ENCODE data around the gene IER2. TPM values are rescaled to one million over a fixed set of nuclear protein-coding genes. Genes with fewer than 3 reads are reported as not detected.

Gene IER2
- total and polyA plus RNA-seq, 3 donors from 2014 or later: 18.1 to 29.4 (median 23.3) TPM

DNA sequence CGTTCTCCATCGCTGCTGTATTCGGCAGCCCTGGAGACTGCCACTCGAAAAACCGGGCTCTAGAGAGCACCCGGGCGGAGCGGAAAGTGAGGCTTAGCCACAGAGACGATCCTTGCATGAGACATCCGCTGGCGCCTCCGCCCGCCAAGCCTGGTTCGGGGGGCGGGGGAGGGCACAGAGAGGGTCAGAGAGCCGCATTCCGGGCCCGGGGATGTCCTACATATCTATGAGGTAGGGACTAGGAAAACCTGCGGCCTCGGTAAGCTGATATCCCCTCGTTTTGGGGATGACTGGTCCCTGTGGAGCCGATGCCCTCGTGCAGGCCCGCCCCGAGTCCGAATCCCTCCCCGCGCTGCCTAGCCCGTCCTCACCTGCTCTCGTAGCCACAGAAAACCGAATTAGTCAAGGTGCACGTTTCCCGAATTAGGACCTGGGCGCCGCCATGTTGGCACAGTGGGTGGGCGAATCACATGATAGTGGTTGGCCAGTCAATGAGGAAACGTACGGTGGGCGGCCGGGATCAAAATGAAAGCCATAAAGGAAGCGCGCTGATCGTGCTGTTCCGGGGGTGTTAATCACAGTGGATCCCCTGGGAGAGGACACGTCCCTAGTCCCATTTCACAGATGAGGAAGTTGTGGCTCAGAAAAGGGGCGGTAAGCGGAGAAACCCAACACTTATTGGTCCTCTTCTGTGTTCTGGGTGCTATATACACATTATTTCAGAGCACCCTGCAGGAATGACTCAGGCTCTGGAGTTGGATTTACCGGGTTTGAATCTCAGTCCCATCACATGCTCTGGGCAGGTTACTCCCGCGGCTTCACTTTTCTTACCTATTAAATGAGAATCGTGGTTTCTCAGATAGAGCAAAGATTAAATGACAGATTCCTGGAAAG lies 33.7 kb upstream of the IER2 start, which contains the start of gene TRMT1:
Gene TRMT1 (minus strand): TSS at position 459 of the 894 bp plus-strand sequence. CDS start 341 bp downstream, at position 118.
- peaks cover 26% of the 10 kb centered on the region for H3K4me1 ChIP-seq
- H3K36me3 ChIP-seq (ENCODE audit: low read depth, missing control alignments): no peaks in the 10 kb centered on the region
- peak within 1 kb of the TSS; percentile 1 to 55 for H3K27ac ChIP-seq
- H3K4me3 ChIP-seq: peak within 1 kb of the TSS; percentile 71 to 98
- no peak for TF ChIP-seq CTCF (IDR thresholded peaks at IDR 0.05)
- no peak for TF ChIP-seq POLR2A (IDR thresholded peaks at IDR 0.05)
- WGBS, 2 donors: 0% methylated on average over 31 to 51 of the region's 51 CpGs
- peak; percentile 97 for DNase-seq
- intact Hi-C loops (cut with DNase I; ENCODE audit: low total_unique reads): loop anchor here (5.0 kb wide), 1 partner anchor 36 kb away; the partner anchor contains the start of genes IER2 and STX10
- H3K27me3 ChIP-seq: no peaks in the 10 kb centered on the region
- H3K9me3 ChIP-seq: no peaks in the 10 kb centered on the region

DNA sequence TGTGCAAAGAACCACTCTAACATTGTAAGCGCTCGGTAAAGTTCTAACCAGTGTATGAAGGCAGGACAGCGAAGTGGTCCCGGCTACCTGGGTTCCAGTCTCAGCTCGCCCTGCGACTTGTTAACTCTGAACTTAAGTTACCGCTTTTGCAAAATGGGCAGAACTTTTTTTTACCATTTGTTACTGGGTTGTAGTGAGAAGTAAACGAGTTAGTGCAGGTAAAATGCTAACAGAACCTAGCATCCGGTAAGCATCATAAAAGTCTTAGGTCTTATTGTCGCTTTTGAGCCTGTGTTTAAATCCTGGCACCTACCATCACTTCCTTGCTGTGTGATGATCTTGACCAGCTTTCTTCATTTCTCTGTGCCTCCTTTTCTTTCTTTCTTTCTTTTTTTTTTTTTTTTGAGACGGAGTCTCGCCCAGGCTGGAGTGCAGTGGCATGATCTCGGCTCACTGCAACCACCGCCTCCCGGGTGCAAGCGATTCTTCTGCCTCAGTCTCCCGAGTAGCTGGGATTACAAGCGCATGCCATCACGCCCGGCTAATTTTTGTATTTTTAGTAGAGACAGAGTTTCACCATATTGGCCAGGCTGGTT lies 32.9 kb upstream of the IER2 start:
- Histone ChIP-seq H3K27me3 (no peaks in the 10 kb centered on the region), H3K9me3 (no peaks in the 10 kb centered on the region), H3K4me1 (peaks cover 26% of the 10 kb centered on the region), H3K4me3 (peak overlapping the region; percentile 34 to 98), H3K36me3 (ENCODE audit: low read depth, missing control alignments) (no peaks in the 10 kb centered on the region), H3K27ac (no peak overlapping the region)
- WGBS, 2 donors: 14 to 15% methylated on average over 20 of the region's 20 CpGs
- no peak for TF ChIP-seq POLR2A (IDR thresholded peaks at IDR 0.05)
- no peak for TF ChIP-seq CTCF (IDR thresholded peaks at IDR 0.05)
- intact Hi-C loops (cut with DNase I; ENCODE audit: low total_unique reads): loop anchor here (5.0 kb wide), 1 partner anchor 35 kb away; the partner anchor contains the start of genes IER2 and STX10
- no peak for DNase-seq

DNA sequence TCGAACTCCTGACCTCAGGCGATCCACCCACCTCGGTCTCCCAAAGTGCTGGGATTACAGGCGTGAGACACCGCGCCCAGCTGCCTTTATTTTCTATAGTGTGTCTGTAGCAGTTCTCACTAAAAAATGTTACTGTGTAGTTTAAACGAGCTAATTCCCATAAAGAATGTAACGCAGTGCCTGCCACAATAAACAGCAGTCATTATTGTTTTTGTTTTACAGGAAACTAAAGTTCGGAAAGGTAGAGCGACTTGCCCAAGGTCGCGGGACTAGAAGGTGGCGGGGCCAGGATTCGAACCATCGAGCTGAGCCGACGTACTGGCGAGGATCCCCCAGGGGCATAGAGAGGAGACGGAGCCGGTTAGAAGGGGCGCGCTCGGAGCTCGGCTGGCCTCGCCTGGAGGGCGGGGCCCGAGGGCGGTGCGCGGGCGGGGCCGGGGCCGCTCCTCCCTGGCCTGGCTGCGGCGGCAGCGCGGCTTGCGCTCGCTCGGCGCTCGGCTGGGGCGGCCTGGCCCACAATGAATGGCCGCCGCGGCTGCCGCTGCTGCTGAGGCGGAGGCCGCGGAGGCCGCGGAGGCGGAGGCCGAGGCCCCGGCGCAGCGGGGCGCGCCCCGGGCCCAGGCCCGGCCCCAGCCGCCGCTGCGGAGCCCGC lies 32.3 kb upstream of the IER2 start, which contains the start of gene NACC1:
Gene NACC1 (plus strand): TSS at position 493 of the 652 bp plus-strand sequence. CDS start 16,944 bp downstream, outside the sequence.
- Histone ChIP-seq H3K27ac (peak within 1 kb of the TSS; percentile 62 to 64), H3K9me3 (no peaks in the 10 kb centered on the region), H3K27me3 (no peaks in the 10 kb centered on the region), H3K4me1 (peaks cover 26% of the 10 kb centered on the region), H3K4me3 (peak within 1 kb of the TSS; percentile 78 to 98), H3K36me3 (ENCODE audit: low read depth, missing control alignments) (no peaks in the 10 kb centered on the region)
- intact Hi-C loops (cut with DNase I; ENCODE audit: low total_unique reads): loop anchor here (5.0 kb wide), 1 partner anchor 34 kb away; the partner anchor contains the start of genes IER2 and STX10
- WGBS, 2 donors: 5% methylated on average over 30 of the region's 65 CpGs
- peak; percentile 93 for DNase-seq
- TF ChIP-seq POLR2A (IDR thresholded peaks at IDR 0.05): no peak
- no peak for TF ChIP-seq CTCF (IDR thresholded peaks at IDR 0.05)

DNA sequence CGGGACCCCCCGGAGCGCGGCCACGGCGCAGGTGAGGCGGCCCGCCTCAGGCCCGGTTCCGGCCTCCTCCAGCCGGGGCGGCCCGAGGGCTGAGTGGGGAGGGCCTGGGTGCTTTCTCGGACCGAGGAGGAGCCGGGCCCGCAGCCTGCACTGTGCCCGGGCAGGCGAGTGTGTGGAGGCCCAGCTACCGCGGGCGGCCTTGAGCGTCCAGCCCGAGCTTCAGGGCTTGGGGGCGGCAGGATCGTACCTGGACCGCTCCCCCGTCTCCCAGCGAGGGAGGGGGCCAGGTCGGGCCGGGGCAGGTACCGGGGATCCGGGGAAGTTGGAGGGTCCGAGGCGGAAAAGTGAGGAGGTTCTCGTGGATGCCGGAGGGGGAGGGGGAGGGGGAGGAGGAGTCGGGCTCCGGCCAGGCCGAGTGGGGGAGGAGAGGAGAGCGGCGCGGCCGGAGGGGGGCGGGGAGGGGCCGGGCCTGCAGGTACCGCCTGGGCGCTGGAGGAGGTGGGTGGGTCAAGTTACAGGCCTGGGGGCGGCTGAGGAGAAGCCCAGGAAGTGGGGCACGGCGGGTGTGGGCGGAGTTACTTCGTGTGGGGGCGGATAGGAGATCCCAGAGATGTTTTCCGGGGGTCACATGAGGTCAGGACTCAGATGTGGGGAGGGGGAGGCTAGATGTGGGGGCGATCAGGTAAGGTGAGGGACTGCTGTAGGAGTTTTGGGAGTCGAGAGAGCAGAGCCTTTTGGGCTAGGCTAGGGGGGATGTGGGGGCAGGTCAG lies 31.6 kb upstream of the IER2 start:
- TF ChIP-seq POLR2A (IDR thresholded peaks at IDR 0.05): no peak
- no peak for TF ChIP-seq CTCF (IDR thresholded peaks at IDR 0.05)
- no peaks in the 10 kb centered on the region for H3K27me3 ChIP-seq
- H3K9me3 ChIP-seq: no peaks in the 10 kb centered on the region
- peak overlapping the region; percentile 62 to 64 for H3K27ac ChIP-seq
- peak; percentile 65 for DNase-seq
- no peaks in the 10 kb centered on the region for H3K36me3 ChIP-seq (ENCODE audit: low read depth, missing control alignments)
- 1 to 4% methylated on average over 31 to 40 of the region's 57 CpGs for WGBS, 2 donors
- intact Hi-C loops (cut with DNase I; ENCODE audit: low total_unique reads): loop anchor here (5.0 kb wide), 1 partner anchor 34 kb away; the partner anchor contains the start of genes IER2 and STX10
- peaks cover 26% of the 10 kb centered on the region for H3K4me1 ChIP-seq
- H3K4me3 ChIP-seq: peak overlapping the region; percentile 78 to 81

Data from testis (tissue), 3 donors.